ENCODE results near the gene WASF3. TPM values are rescaled to one million over a fixed set of nuclear protein-coding genes. Genes with fewer than 3 reads are reported as not detected.

WASF3 gene
- total and polyA plus RNA-seq, 2 experiments from 2014 or later, result 9.9 to 20.7 TPM

- DNase-seq (ENCODE audit: low spot score), result peak; percentile 86
- Mint-ChIP-seq H3K4me1 (peaks cover 19% of the 10 kb centered on the region), H3K36me3 (ENCODE audit: low read depth) (no peaks in the 10 kb centered on the region; the same call in 2 of the 3 replicates), H3K27ac (no peak overlapping the region), H3K27me3 (ENCODE audit: insufficient read depth, low read depth, poor library complexity) (peaks cover 12% of the 10 kb centered on the region), H3K9me3 (peaks cover 2% of the 10 kb centered on the region; the same call in 2 of the 3 replicates), H3K4me3 (peak overlapping the region; percentile 18; the same call in 2 of the 3 replicates)
- H3K27me3 ChIP-seq (ENCODE audit: insufficient read depth), result 0 out of 2 replicates have a peak, but pooled peaks cover 3% of the 10 kb centered on the region
- H3K4me3 ChIP-seq, result peak overlapping the region; percentile 44; the same call in 1 of the 2 replicates
- peak overlapping the region; percentile 93 for H2AFZ ChIP-seq
- no peaks in the 10 kb centered on the region for H3F3A ChIP-seq (replicated peaks; ENCODE audit: low read depth)
- peak; percentile 83 for ATAC-seq
- no peaks in the 10 kb centered on the region for H4K20me1 ChIP-seq (replicated peaks; ENCODE audit: insufficient read depth)
- no peaks in the 10 kb centered on the region for H3K4me1 ChIP-seq (ENCODE audit: insufficient read depth)
- H3K79me2 ChIP-seq (replicated peaks; ENCODE audit: insufficient read depth), result no peaks in the 10 kb centered on the region
- no peak overlapping the region for H3K27ac ChIP-seq (ENCODE audit: low read depth)
- peak overlapping the region; percentile 72 for H3K4me2 ChIP-seq
- no peaks in the 10 kb centered on the region for H3K9me2 ChIP-seq (ENCODE audit: insufficient read depth)
- TF ChIP-seq, protein P1, sequence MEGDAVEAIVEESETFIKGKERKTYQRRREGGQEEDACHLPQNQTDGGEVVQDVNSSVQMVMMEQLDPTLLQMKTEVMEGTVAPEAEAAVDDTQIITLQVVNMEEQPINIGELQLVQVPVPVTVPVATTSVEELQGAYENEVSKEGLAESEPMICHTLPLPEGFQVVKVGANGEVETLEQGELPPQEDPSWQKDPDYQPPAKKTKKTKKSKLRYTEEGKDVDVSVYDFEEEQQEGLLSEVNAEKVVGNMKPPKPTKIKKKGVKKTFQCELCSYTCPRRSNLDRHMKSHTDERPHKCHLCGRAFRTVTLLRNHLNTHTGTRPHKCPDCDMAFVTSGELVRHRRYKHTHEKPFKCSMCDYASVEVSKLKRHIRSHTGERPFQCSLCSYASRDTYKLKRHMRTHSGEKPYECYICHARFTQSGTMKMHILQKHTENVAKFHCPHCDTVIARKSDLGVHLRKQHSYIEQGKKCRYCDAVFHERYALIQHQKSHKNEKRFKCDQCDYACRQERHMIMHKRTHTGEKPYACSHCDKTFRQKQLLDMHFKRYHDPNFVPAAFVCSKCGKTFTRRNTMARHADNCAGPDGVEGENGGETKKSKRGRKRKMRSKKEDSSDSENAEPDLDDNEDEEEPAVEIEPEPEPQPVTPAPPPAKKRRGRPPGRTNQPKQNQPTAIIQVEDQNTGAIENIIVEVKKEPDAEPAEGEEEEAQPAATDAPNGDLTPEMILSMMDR (conservative IDR thresholded peaks at IDR 0.05; ENCODE audit: low read depth in 2 of 2), result peak; percentile 96
- TF ChIP-seq, protein P2, sequence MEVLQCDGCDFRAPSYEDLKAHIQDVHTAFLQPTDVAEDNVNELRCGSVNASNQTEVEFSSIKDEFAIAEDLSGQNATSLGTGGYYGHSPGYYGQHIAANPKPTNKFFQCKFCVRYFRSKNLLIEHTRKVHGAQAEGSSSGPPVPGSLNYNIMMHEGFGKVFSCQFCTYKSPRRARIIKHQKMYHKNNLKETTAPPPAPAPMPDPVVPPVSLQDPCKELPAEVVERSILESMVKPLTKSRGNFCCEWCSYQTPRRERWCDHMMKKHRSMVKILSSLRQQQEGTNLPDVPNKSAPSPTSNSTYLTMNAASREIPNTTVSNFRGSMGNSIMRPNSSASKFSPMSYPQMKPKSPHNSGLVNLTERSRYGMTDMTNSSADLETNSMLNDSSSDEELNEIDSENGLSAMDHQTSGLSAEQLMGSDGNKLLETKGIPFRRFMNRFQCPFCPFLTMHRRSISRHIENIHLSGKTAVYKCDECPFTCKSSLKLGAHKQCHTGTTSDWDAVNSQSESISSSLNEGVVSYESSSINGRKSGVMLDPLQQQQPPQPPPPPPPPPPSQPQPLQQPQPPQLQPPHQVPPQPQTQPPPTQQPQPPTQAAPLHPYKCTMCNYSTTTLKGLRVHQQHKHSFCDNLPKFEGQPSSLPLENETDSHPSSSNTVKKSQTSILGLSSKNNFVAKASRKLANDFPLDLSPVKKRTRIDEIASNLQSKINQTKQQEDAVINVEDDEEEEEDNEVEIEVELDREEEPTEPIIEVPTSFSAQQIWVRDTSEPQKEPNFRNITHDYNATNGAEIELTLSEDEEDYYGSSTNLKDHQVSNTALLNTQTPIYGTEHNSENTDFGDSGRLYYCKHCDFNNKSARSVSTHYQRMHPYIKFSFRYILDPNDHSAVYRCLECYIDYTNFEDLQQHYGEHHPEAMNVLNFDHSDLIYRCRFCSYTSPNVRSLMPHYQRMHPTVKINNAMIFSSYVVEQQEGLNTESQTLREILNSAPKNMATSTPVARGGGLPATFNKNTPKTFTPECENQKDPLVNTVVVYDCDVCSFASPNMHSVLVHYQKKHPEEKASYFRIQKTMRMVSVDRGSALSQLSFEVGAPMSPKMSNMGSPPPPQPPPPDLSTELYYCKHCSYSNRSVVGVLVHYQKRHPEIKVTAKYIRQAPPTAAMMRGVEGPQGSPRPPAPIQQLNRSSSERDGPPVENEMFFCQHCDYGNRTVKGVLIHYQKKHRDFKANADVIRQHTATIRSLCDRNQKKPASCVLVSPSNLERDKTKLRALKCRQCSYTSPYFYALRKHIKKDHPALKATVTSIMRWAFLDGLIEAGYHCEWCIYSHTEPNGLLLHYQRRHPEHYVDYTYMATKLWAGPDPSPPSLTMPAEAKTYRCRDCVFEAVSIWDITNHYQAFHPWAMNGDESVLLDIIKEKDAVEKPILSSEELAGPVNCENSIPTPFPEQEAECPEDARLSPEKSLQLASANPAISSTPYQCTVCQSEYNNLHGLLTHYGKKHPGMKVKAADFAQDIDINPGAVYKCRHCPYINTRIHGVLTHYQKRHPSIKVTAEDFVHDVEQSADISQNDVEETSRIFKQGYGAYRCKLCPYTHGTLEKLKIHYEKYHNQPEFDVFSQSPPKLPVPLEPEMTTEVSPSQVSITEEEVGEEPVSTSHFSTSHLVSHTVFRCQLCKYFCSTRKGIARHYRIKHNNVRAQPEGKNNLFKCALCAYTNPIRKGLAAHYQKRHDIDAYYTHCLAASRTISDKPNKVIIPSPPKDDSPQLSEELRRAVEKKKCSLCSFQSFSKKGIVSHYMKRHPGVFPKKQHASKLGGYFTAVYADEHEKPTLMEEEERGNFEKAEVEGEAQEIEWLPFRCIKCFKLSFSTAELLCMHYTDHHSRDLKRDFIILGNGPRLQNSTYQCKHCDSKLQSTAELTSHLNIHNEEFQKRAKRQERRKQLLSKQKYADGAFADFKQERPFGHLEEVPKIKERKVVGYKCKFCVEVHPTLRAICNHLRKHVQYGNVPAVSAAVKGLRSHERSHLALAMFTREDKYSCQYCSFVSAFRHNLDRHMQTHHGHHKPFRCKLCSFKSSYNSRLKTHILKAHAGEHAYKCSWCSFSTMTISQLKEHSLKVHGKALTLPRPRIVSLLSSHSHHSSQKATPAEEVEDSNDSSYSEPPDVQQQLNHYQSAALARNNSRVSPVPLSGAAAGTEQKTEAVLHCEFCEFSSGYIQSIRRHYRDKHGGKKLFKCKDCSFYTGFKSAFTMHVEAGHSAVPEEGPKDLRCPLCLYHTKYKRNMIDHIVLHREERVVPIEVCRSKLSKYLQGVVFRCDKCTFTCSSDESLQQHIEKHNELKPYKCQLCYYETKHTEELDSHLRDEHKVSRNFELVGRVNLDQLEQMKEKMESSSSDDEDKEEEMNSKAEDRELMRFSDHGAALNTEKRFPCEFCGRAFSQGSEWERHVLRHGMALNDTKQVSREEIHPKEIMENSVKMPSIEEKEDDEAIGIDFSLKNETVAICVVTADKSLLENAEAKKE (CRISPR knock-in tag; IDR thresholded peaks at IDR 0.05), result no peak
- no peaks in the 10 kb centered on the region for H3K36me3 ChIP-seq (ENCODE audit: insufficient read depth)
These were observed 141.1 kb downstream of the WASF3 start for GRCh38 chr13:26698392-26699196.

Data from GM23338 (cell line).